Lower leg skin (tissue), 4 donors: ENCODE data around the gene NPY1R. TPM values are rescaled to one million over a fixed set of nuclear protein-coding genes. Genes with fewer than 3 reads are reported as not detected.

Experiments
- DNase-seq, 2 donors: peaks; one replicate each; pipeline ENCODE4 v3.0.0-alpha.2; 2019; ENCODE audit warnings: low spot score in 2 of 2
- H3K4me3 ChIP-seq: fragments of 200-600 bp; sonication (generic); 2 replicates; pipeline ENCODE4 v1.5.1; 2017; ENCODE audit warnings: mild to moderate bottlenecking, low read depth; ENCODE audit not compliant: poor library complexity, severe bottlenecking
- POLR2A ChIP-seq, 2 donors: fragments of 450-650 bp; IDR thresholded peaks; one replicate each; pipeline ENCODE4 v1.6.1; 2016 to 2017; ENCODE audit warnings: antibody characterized with exemption in 2 of 2, mild to moderate bottlenecking in 1 of 2, moderate library complexity in 1 of 2
- WGBS, 2 donors: methylation state at CpG; one replicate each; pipeline ENCODE4 v1.1.5; 2018; 5-methylcytosine and 5-hydroxymethylcytosine counted together
- intact Hi-C: fragments of 100-400 bp; cut with DNase I; formaldehyde crosslinking; loops from one replicate; pipeline ENCODE4 v1.15.0; 2023; ENCODE audit warnings: low total_unique reads
- total RNA-seq, 4 donors: library from RNA; depleted of rRNA; stranded (reverse); fragments of >200 nt; gene quantifications; one replicate each; pipeline ENCODE4 v1.1.0, GENCODE V29; 2016
- TF ChIP-seq, protein P1 (sequence below), 3 donors: fragments of 450-650 bp; IDR thresholded peaks; one replicate each; pipeline ENCODE4 v1.5.1; 2016; ENCODE audit warnings: antibody characterized with exemption in 3 of 3, mild to moderate bottlenecking in 3 of 3, moderate library complexity in 2 of 3

The NPY1R gene
- total RNA-seq = 10 to 100 TPM; 12.1 to 31.5 (median 19.8) TPM

DNA sequence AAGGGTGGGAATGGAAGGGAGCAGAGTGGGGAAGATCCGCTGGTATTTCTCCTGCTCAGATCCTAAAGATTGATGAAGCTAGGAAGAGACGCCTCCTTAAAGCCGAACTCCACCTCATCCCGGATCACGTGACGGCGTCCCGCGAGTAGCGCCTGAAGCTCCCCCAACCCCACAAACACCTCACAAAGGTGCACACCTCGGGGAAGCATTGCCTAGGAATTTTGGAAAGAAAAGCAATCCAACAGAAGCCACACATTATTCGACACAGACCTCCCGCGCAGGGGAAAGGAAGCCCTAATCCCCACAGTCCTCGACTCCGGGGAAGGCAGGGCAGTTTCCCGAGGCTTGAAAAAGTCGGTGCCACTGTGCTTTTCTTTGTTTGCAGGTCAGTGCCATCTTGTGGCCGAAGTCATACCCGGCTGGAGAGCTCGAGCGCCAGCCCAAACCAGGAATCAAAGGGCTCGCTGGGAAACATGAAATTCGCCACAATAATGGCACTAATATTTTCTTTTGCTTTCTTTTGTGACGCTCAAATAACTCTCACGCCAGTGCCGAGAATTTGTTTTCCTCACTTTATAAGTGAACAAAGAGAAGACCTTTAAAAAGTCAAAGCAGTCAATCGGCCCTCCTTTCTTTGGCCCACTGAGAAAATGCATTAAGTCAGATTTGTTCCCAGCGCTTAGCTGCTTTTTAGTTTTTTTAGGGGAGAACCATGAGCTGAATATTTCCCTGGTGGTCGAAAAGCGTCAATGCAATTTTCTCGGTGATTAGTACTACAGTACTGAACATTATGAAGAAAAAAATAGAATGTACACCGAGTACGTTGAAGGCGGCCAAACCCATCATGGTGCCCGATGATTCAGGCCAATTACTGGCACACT is at the start of gene NPY1R:
NPY1R (minus strand) TSS at position 71 of the 881 bp plus-strand sequence. CDS start 6,042 bp downstream, outside the sequence.
- intact Hi-C loops = loop anchor here (2.0 kb wide), 1 partner anchor 68 kb away; no protein-coding TSS in a partner anchor
- 3 to 5% methylated on average over 36 of the region's 36 CpGs for WGBS, 2 donors
- TF ChIP-seq, protein P1, sequence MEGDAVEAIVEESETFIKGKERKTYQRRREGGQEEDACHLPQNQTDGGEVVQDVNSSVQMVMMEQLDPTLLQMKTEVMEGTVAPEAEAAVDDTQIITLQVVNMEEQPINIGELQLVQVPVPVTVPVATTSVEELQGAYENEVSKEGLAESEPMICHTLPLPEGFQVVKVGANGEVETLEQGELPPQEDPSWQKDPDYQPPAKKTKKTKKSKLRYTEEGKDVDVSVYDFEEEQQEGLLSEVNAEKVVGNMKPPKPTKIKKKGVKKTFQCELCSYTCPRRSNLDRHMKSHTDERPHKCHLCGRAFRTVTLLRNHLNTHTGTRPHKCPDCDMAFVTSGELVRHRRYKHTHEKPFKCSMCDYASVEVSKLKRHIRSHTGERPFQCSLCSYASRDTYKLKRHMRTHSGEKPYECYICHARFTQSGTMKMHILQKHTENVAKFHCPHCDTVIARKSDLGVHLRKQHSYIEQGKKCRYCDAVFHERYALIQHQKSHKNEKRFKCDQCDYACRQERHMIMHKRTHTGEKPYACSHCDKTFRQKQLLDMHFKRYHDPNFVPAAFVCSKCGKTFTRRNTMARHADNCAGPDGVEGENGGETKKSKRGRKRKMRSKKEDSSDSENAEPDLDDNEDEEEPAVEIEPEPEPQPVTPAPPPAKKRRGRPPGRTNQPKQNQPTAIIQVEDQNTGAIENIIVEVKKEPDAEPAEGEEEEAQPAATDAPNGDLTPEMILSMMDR (IDR thresholded peaks at IDR 0.05) = no peak
- TF ChIP-seq POLR2A (IDR thresholded peaks at IDR 0.05) = no peak
- peak within 1 kb of the TSS; percentile 42 for H3K4me3 ChIP-seq
- DNase-seq = peak; percentile 51 to 89

DNA sequence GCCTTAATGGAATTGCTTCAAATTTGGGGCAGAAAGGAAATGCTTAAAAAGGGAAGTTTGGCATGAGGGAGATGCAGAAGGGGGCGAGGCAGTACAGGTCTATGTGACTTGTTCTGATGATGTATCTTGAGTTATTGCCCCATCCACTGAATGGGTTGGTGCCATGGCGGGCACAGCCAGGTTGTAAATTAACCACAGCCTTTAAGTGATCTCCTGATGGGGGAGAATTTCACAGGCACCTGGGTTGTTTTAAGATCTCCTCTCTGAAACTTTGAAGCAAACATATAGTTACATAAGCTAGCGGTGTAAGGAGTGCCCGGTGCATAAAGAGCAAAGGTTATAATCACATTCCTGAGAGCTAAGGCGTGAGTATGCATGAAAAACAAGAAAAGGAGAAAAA is 48.3 kb upstream of the NPY1R start:
- DNase-seq = no peak
- no peak overlapping the region for H3K4me3 ChIP-seq
- 54 to 77% methylated on average over 5 of the region's 5 CpGs for WGBS, 2 donors
- TF ChIP-seq, protein P1 (IDR thresholded peaks at IDR 0.05) = no peak
- no peak for TF ChIP-seq POLR2A (IDR thresholded peaks at IDR 0.05)
- intact Hi-C loops = no loop called here

DNA sequence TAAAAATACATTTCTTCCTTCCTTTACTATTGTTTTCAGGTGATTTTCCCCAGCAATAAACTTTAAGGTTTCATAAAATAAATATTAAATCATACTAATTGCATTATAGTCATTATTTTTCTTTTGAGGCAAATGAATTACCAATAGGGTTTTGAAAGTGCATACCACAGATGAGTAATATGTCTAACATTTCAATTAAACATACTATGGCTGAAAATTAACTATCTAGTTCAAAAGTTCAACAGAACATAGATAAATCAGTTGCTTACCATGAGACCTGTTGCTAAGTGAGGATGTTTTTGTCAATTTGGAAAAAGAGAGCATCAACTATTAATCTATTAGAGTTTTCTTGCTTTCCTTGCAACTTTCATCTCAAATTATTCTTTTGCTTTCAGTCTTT is 46.3 kb upstream of the NPY1R start:
- DNase-seq = no peak
- H3K4me3 ChIP-seq = no peak overlapping the region
- intact Hi-C loops = no loop called here
- TF ChIP-seq POLR2A (IDR thresholded peaks at IDR 0.05) = no peak
- TF ChIP-seq, protein P1 (IDR thresholded peaks at IDR 0.05) = no peak

DNA sequence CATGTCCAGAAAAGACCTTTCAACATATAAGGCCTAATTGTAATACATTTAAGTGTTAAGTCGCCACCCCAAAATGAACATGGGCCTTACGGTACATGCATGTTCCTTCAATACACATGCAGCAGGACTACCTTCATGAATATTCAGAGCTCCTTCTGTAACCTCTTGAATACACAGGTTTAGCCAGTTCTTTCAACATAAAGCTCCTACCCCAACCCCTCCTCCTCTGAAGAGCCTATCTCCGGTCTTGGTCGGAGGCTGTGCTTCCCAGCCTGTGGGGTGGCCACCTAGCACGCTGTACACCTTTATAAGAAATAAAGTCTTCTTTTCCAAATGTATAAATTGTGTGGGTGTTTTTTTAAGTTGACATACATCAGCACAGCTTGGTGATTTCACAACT is 39.6 kb upstream of the NPY1R start:
- DNase-seq = no peak

DNA sequence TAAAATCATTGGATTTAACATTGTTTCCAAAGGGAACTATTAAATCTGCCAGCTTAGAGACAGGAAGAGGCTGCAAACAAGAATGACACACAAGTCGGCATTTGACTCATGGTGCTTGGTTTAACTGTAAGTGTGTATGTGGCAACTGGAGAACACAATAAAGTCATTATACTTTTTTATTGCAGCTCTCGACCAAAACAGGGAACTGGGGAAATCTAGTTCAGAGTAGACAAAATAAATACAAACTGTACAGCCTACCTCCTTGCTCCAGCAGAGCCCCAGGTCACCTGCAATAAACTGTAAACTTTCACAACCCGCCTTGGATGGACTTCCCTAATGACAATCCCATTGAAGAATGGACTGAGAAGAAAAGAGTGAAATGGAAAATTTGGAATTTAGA is 35.3 kb upstream of the NPY1R start:
- intact Hi-C loops = no loop called here
- WGBS, 2 donors = 56 to 61% methylated on average over 3 of the region's 3 CpGs
- no peak overlapping the region for H3K4me3 ChIP-seq
- no peak for TF ChIP-seq POLR2A (IDR thresholded peaks at IDR 0.05)
- TF ChIP-seq, protein P1 (IDR thresholded peaks at IDR 0.05) = no peak
- DNase-seq = no peak

More for the DNA sequence above, 39.6 kb upstream of the NPY1R start:
- 65 to 90% methylated on average over 5 of the region's 5 CpGs for whole genome bisulfite sequencing, 2 donors
- TF ChIP-seq POLR2A (IDR thresholded peaks at IDR 0.05) = no peak
- TF ChIP-seq, protein P1 (IDR thresholded peaks at IDR 0.05) = no peak
- intact Hi-C loops = no loop called here
- no peak overlapping the region for H3K4me3 ChIP-seq
